H1 (cell line): ENCODE data around the gene PLEKHA4. TPM values are rescaled to one million over a fixed set of nuclear protein-coding genes. Genes with fewer than 3 reads are reported as not detected.
A peak's percentile ranks its signal among the peaks of the same experiment; 100 is the strongest.

Experiments used
- CTCF ChIA-PET: fragments of 300-600 bp; sonication (Branson Sonifier 250); formaldehyde crosslinking; loops from one replicate; lab custom pipeline; 2021; ENCODE audit not compliant: partially characterized antibody; lab: Charles Lee
- POLR2A ChIA-PET: fragments of 300-600 bp; sonication (Branson Sonifier 250); formaldehyde crosslinking; loops from one replicate; lab custom pipeline; 2021; ENCODE audit warnings: inconsistent platforms; ENCODE audit not compliant: partially characterized antibody; lab: Charles Lee
- DNase-seq, 2 experiments: peaks; one replicate each; pipeline versions ENCODE4 v3.0.0 to v3.0.0-alpha.2; 2010 to 2022; ENCODE audit warnings: low spot score in 2 of 2, low read depth in 1 of 2, mixed read lengths in 1 of 2
- FAIRE-seq: peaks from 2 replicates; lab custom pipeline; 2011; peaks lifted over from hg19 to GRCh38; lab: Jason Lieb, UNC
- H2AFZ ChIP-seq: 2 replicates; pipeline ENCODE4 v1.8.1; 2012; ENCODE audit warnings: low read length, inconsistent platforms
- H2AK5ac ChIP-seq: 2 replicates; pipeline ENCODE4 v1.6.1; 2013; ENCODE audit warnings: low read depth, low read length
- H2BK120ac ChIP-seq: replicated peaks from 2 replicates; pipeline ENCODE3; 2013; ENCODE audit warnings: low read depth, low read length, inconsistent platforms
- H2BK12ac ChIP-seq: 2 replicates; pipeline ENCODE4 v1.6.1; 2013; ENCODE audit warnings: low read depth, low read length
- H2BK15ac ChIP-seq: 2 replicates; pipeline ENCODE4 v1.6.1; 2013; ENCODE audit warnings: low read length
- H2BK20ac ChIP-seq: 2 replicates; pipeline ENCODE4 v1.6.1; 2013; ENCODE audit warnings: low read length
- H2BK5ac ChIP-seq: 2 replicates; pipeline ENCODE4 v1.6.1; 2013; ENCODE audit warnings: low read depth, low read length
- H3K14ac ChIP-seq: 2 replicates; pipeline ENCODE4 v1.6.1; 2013; ENCODE audit warnings: inconsistent platforms; ENCODE audit not compliant: insufficient read length
- H3K18ac ChIP-seq: 2 replicates; pipeline ENCODE4 v1.6.1; 2013; ENCODE audit warnings: low read length; ENCODE audit errors: extremely low read depth
- H3K23ac ChIP-seq: 2 replicates; pipeline ENCODE4 v1.6.1; 2013; ENCODE audit warnings: inconsistent platforms; ENCODE audit not compliant: insufficient read length
- H3K23me2 ChIP-seq: 2 replicates; pipeline ENCODE4 v1.6.1; 2013; ENCODE audit warnings: low read depth, low read length
- H3K27ac ChIP-seq: 2 replicates; pipeline ENCODE4 v1.6.1; 2011; ENCODE audit warnings: low read depth, low read length, inconsistent platforms
- H3K27me3 ChIP-seq, 4 experiments: replicated peaks in 1 of 4; 1 replicate in 1 of 4; 2 replicates in 3 of 4; pipeline versions ENCODE4 v1.6.1 to v1.8.1; 2011 to 2013; ENCODE audit warnings: low read length in 3 of 4, mild to moderate bottlenecking in 3 of 4, inconsistent platforms in 2 of 4, mixed read lengths in 2 of 4, moderate library complexity in 1 of 4; ENCODE audit not compliant: control insufficient read depth in 3 of 4, insufficient read depth in 3 of 4; ENCODE audit errors: extremely low read depth in 1 of 4
- H3K36me3 ChIP-seq, 4 experiments: 2 replicates each; pipeline versions ENCODE4 v1.6.1 to v1.8.1; 2011 to 2013; ENCODE audit warnings: mild to moderate bottlenecking in 4 of 4, low read length in 3 of 4, moderate library complexity in 2 of 4, control low read depth in 1 of 4, inconsistent platforms in 1 of 4; ENCODE audit not compliant: insufficient read depth in 4 of 4, control insufficient read depth in 2 of 4
- H3K4ac ChIP-seq: replicated peaks from 2 replicates; pipeline ENCODE3; 2013; ENCODE audit warnings: low read length, low read depth, mixed read lengths, inconsistent platforms; ENCODE audit not compliant: insufficient read length
- H3K4me1 ChIP-seq, 4 experiments: replicated peaks in 1 of 4; 1 replicate in 1 of 4; 2 replicates in 3 of 4; pipeline versions ENCODE4 v1.6.1 to v1.8.1; 2011 to 2013; ENCODE audit warnings: low read length in 3 of 4, inconsistent platforms in 2 of 4, mixed read lengths in 1 of 4; ENCODE audit not compliant: insufficient read depth in 4 of 4, control insufficient read depth in 3 of 4
- H3K4me2 ChIP-seq, 2 experiments: 2 replicates each; pipeline versions ENCODE4 v1.6.1 to v1.8.1; 2011 to 2013; ENCODE audit warnings: low read depth in 2 of 2, low read length in 2 of 2, control low read depth in 1 of 2, inconsistent platforms in 1 of 2, mild to moderate bottlenecking in 1 of 2; ENCODE audit not compliant: insufficient read depth in 1 of 2
- H3K4me3 ChIP-seq, 4 experiments: fragments of 200-600, 300-600 bp in 1 of 4; sonication (generic), shearing (Covaris generic), sonication (Bioruptor Twin) in 1 of 4; 2 replicates each; pipeline versions ENCODE4 v1.5.1 to v1.8.1; 2011 to 2016; ENCODE audit warnings: low read length in 4 of 4, low read depth in 3 of 4, control low read depth in 2 of 4, inconsistent platforms in 2 of 4, mild to moderate bottlenecking in 2 of 4, mixed read lengths in 1 of 4, moderate library complexity in 1 of 4; ENCODE audit not compliant: insufficient read depth in 2 of 4; ENCODE audit errors: extremely low read depth in 1 of 4
- H3K56ac ChIP-seq: replicated peaks from 2 replicates; pipeline ENCODE3; 2013; ENCODE audit warnings: low read depth, mild to moderate bottlenecking, mixed read lengths, low read length, inconsistent platforms; ENCODE audit not compliant: insufficient read length
- H3K79me1 ChIP-seq: 2 replicates; pipeline ENCODE4 v1.6.1; 2013; ENCODE audit warnings: low read depth, low read length, control low read depth
- H3K79me2 ChIP-seq, 2 experiments: 2 replicates each; pipeline versions ENCODE4 v1.6.1 to v1.8.1; 2012 to 2013; ENCODE audit warnings: low read length in 2 of 2, mild to moderate bottlenecking in 2 of 2, inconsistent platforms in 1 of 2; ENCODE audit not compliant: insufficient read depth in 2 of 2, control insufficient read depth in 1 of 2
- H3K9ac ChIP-seq, 4 experiments: replicated peaks in 1 of 4; 1 replicate in 1 of 4; 2 replicates in 3 of 4; pipeline versions ENCODE4 v1.6.1 to v1.8.1; 2011 to 2013; ENCODE audit warnings: low read depth in 3 of 4, low read length in 3 of 4, control low read depth in 2 of 4, mild to moderate bottlenecking in 2 of 4, moderate library complexity in 2 of 4, inconsistent platforms in 1 of 4; ENCODE audit errors: extremely low read depth in 1 of 4
- H3K9me3 ChIP-seq, 2 experiments: 2 replicates each; pipeline versions ENCODE4 v1.6.1 to v1.8.1; 2012 to 2013; ENCODE audit warnings: mild to moderate bottlenecking in 2 of 2, moderate library complexity in 2 of 2, control low read depth in 1 of 2, inconsistent platforms in 1 of 2, low read depth in 1 of 2, low read length in 1 of 2, mixed read lengths in 1 of 2; ENCODE audit not compliant: insufficient read depth in 2 of 2
- H4K20me1 ChIP-seq, 2 experiments: replicated peaks in 1 of 2; 2 replicates each; pipeline versions ENCODE3 to v1.8.1; 2011 to 2013; ENCODE audit warnings: inconsistent platforms in 2 of 2, low read length in 2 of 2, mild to moderate bottlenecking in 1 of 2; ENCODE audit not compliant: insufficient read depth in 2 of 2, control insufficient read depth in 1 of 2
- H4K5ac ChIP-seq: 2 replicates; pipeline ENCODE4 v1.6.1; 2013; ENCODE audit warnings: low read length, low read depth, mixed read lengths, inconsistent platforms; ENCODE audit not compliant: insufficient read length
- H4K8ac ChIP-seq: 2 replicates; pipeline ENCODE4 v1.8.0; 2013; ENCODE audit warnings: mild to moderate bottlenecking, moderate library complexity, low read length, inconsistent platforms; ENCODE audit not compliant: insufficient read depth; ENCODE audit errors: extremely low read depth
- H4K91ac ChIP-seq: replicated peaks from 2 replicates; pipeline ENCODE3; 2013; ENCODE audit warnings: low read length, mixed read lengths, inconsistent platforms; ENCODE audit not compliant: insufficient read length
- BACH1 ChIP-seq: IDR thresholded peaks from 2 replicates; pipeline ENCODE4 v1.6.1; 2012; ENCODE audit warnings: low read length, improper control_type of control experiment
- CBX8 ChIP-seq: fragments of 300-800, 300-1000 bp; sonication (generic); IDR thresholded peaks from 2 replicates; pipeline ENCODE4 v1.7.1; 2016; ENCODE audit warnings: low read depth, low read length, borderline replicate concordance
- CHD1 ChIP-seq: IDR thresholded peaks from 2 replicates; pipeline ENCODE4 v1.6.1; 2012; ENCODE audit warnings: low read depth, low read length, improper control_type of control experiment
- CTBP2 ChIP-seq: IDR thresholded peaks from 2 replicates; pipeline ENCODE4 v1.7.0; 2011; ENCODE audit warnings: borderline replicate concordance, mild to moderate bottlenecking, moderate library complexity, mixed read lengths, low read length; ENCODE audit not compliant: insufficient read depth, insufficient read length
- EGR1 ChIP-seq: IDR thresholded peaks from 2 replicates; pipeline ENCODE4 v1.6.1; 2011; ENCODE audit warnings: low read depth, low read length, borderline replicate concordance
- JUN ChIP-seq: IDR thresholded peaks from 2 replicates; pipeline ENCODE4 v1.6.1; 2011; ENCODE audit warnings: low read depth, mild to moderate bottlenecking, improper control_type of control experiment, low read length
- NRF1 ChIP-seq: IDR thresholded peaks from 2 replicates; pipeline ENCODE4 v1.6.1; 2011; ENCODE audit warnings: mild to moderate bottlenecking, low read depth, low read length, improper control_type of control experiment
- SIX5 ChIP-seq: IDR thresholded peaks from 2 replicates; pipeline ENCODE4 v1.6.1; 2011; ENCODE audit warnings: mild to moderate bottlenecking, low read depth, low read length
- TAF7 ChIP-seq: optimal IDR thresholded peaks from 2 replicates; pipeline ENCODE3; 2011; ENCODE audit warnings: low read depth, mild to moderate bottlenecking, inconsistent platforms, low read length, moderate library complexity, borderline replicate concordance
- ZNF274 ChIP-seq: IDR thresholded peaks from 2 replicates; pipeline ENCODE4 v1.7.0; 2012; ENCODE audit warnings: low read length, borderline replicate concordance; ENCODE audit errors: extremely low read depth
- WGBS, 2 experiments: shearing (Covaris generic) in 1 of 2; methylation state at CpG; one replicate each; pipeline versions ENCODE4 v1.1.6 to v1.1.7; 2013 to 2015; ENCODE audit warnings: low lambda C conversion rate in 2 of 2, mixed read lengths in 2 of 2, inconsistent platforms in 1 of 2, low coverage in 1 of 2, missing lambda C conversion rate in 1 of 2; ENCODE audit not compliant: insufficient replicate concordance in 2 of 2, insufficient coverage in 1 of 2, insufficient read length in 1 of 2; ENCODE audit errors: extremely low coverage in 1 of 2, missing lambda C conversion rate in 1 of 2; 5-methylcytosine and 5-hydroxymethylcytosine counted together
- polyA plus RNA-seq, 7 experiments: library from polyadenylated mRNA; depleted of rRNA in 3 of 7; stranded (reverse) in 5 of 7; unstranded in 2 of 7; fragments of >200 nt in 5 of 7; fragments of 200-250 nt in 2 of 7; gene quantifications; 1 replicate in 5 of 7; 2 replicates in 1 of 7; 4 replicates in 1 of 7; pipeline versions ENCODE4 v1.2.1 to v1.2.3, GENCODE V29; 2011 to 2013; ENCODE audit warnings: missing spikeins in 2 of 7, mixed read lengths in 2 of 7
- total RNA-seq: library from RNA; stranded (reverse); fragmentation: NEBNext Ultra II Directional; extraction: Animal tissue kit (Norgen Biotek cat#: 25700); gene quantifications from 2 replicates; pipeline ENCODE4 v1.2.1, GENCODE V29; 2021
- TF ChIP-seq, protein P1 (sequence below): IDR thresholded peaks from 2 replicates; pipeline ENCODE4 v1.6.1; 2012; ENCODE audit warnings: inconsistent platforms
- TF ChIP-seq, protein P2 (sequence below): IDR thresholded peaks from 2 replicates; pipeline ENCODE4 v1.6.1; 2011; ENCODE audit warnings: low read depth, mild to moderate bottlenecking, low read length; ENCODE audit not compliant: insufficient read depth

Gene PLEKHA4
- total and polyA plus RNA-seq, 2 of the 8 experiments (the other 6 are each of a cell fraction or from before 2014, with no cell fraction given) = 8.2 to 18.0 TPM

- H2BK120ac ChIP-seq = no peak overlapping the region
- no peak overlapping the region for H3K4ac ChIP-seq
- H2BK12ac ChIP-seq = no peak overlapping the region
- no peak overlapping the region for H3K9ac ChIP-seq
- no peaks in the 10 kb centered on the region for H3K79me2 ChIP-seq
- no peak overlapping the region for H2BK5ac ChIP-seq
- no peak for FAIRE-seq
- H3K4me1 ChIP-seq = peaks cover 0 to 16% (median 10%) of the 10 kb centered on the region in 4 experiments; a peak in 6 of 7 replicates
- peaks cover 6% of the 10 kb centered on the region; the same call in 1 of the 2 replicates for H3K23me2 ChIP-seq
- H3K23ac ChIP-seq = no peak overlapping the region
- no peaks in the 10 kb centered on the region for H3K9me3 ChIP-seq
- peak overlapping the region; percentile 83; the same call in 1 of the 2 replicates for H3K18ac ChIP-seq
- H4K8ac ChIP-seq = no peak overlapping the region
- peak overlapping the region; percentile 50 to 88 for H3K4me2 ChIP-seq
- no peaks in the 10 kb centered on the region for H4K20me1 ChIP-seq
- no peak overlapping the region for H3K14ac ChIP-seq
- CTCF ChIA-PET = interaction anchor here (0.6 to 2.9 kb wide), 6 partner anchors 21 to 323 kb away, joined by 3 to 9 read pairs (median 4); no protein-coding TSS in a partner anchor
- POLR2A ChIA-PET = interaction anchor here (0.6 to 2.6 kb wide), 6 partner anchors 9 to 98 kb away, joined by 3 to 12 read pairs (median 5); partner anchors contain the start of gene FTL
- H4K91ac ChIP-seq = peak overlapping the region; percentile 15
- peak overlapping the region; percentile 29; the same call in 1 of the 2 replicates for H2BK15ac ChIP-seq
- no peak overlapping the region; the same call in 1 of the 2 replicates for H3K27ac ChIP-seq
- H3K27me3 ChIP-seq = no peaks in the 10 kb centered on the region
- no peak overlapping the region for H4K5ac ChIP-seq
- H2AK5ac ChIP-seq = no peak overlapping the region
- H2BK20ac ChIP-seq = peak overlapping the region; percentile 25; the same call in 1 of the 2 replicates
- 85% methylated on average over 13 of the region's 14 CpGs; no CpG with 5 or more reads in 1 of the 2 experiments for WGBS, 2 experiments
- no peak for DNase-seq
- H3K79me1 ChIP-seq = no peaks in the 10 kb centered on the region
- H3K4me3 ChIP-seq = peak overlapping the region in 3 of 4 experiments; percentile 4 to 46 (median 14); a peak in 3 of 8 replicates
- no peak overlapping the region for H2AFZ ChIP-seq
- H3K36me3 ChIP-seq = no peaks in the 10 kb centered on the region; a peak in 1 of 8 replicates
- H3K56ac ChIP-seq = no peak overlapping the region
- no peak for TF ChIP-seq EGR1
- TF ChIP-seq, protein P1, sequence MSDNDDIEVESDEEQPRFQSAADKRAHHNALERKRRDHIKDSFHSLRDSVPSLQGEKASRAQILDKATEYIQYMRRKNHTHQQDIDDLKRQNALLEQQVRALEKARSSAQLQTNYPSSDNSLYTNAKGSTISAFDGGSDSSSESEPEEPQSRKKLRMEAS = no peak
- TF ChIP-seq, protein P2, sequence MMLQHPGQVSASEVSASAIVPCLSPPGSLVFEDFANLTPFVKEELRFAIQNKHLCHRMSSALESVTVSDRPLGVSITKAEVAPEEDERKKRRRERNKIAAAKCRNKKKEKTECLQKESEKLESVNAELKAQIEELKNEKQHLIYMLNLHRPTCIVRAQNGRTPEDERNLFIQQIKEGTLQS = no peak
- no peak for TF ChIP-seq BACH1
- TF ChIP-seq CHD1 = no peak
- no peak for TF ChIP-seq CTBP2
- TF ChIP-seq JUN = no peak
- no peak for TF ChIP-seq NRF1
- TF ChIP-seq CBX8 = no peak
- no peak for TF ChIP-seq SIX5
- TF ChIP-seq TAF7 = no peak
- no peak for TF ChIP-seq ZNF274
These were observed 1.2 kb downstream of the PLEKHA4 start for GRCh38 chr19:48867123-48867745.
